B cell (primary cell): ENCODE measurements around the gene SEC14L5. TPM values are rescaled to one million over a fixed set of nuclear protein-coding genes. Genes with fewer than 3 reads are reported as not detected.

Source experiments
- ATAC-seq: fragments of 200-7000 bp; cut with Tn5 transposase; one replicate; pipeline ENCODE4 v1.10.0; 2021; ENCODE audit warnings: low read depth, mild to moderate bottlenecking, moderate number of reproducible peaks, moderate library complexity
- CTCF ChIA-PET: fragments of 350-600 bp; sonication (Branson Sonifier 250); formaldehyde crosslinking; loops from one replicate; lab custom pipeline; 2021; ENCODE audit warnings: antibody characterized with exemption, inconsistent platforms; lab: Charles Lee
- POLR2A ChIA-PET: fragments of 350-600 bp; sonication (Branson Sonifier 250); formaldehyde crosslinking; loops from one replicate; lab custom pipeline; 2021; ENCODE audit warnings: antibody characterized with exemption; lab: Charles Lee
- DNase-seq: peaks from one replicate; pipeline ENCODE4 v3.0.0; 2013
- H2AFZ ChIP-seq: 2 replicates; pipeline ENCODE4 v1.6.1; 2012; ENCODE audit warnings: mild to moderate bottlenecking, low read depth, low read length; ENCODE audit not compliant: insufficient read depth, poor library complexity, severe bottlenecking
- H3K27ac ChIP-seq, 2 donors: 1 replicate in 1 of 2; 2 replicates in 1 of 2; pipeline ENCODE4 v1.5.1; 2012 to 2013; ENCODE audit warnings: low read length in 2 of 2, mild to moderate bottlenecking in 2 of 2, moderate library complexity in 1 of 2
- H3K27me3 ChIP-seq, 4 experiments: fragments of 200-600 bp in 1 of 4; sonication (generic) in 1 of 4; replicated peaks in 1 of 4; 1 replicate in 2 of 4; 2 replicates in 2 of 4; pipeline versions ENCODE4 v1.6.1 to v1.7.0; 2013 to 2016; ENCODE audit warnings: low read length in 3 of 4, mild to moderate bottlenecking in 2 of 4, mixed read lengths in 1 of 4, moderate library complexity in 1 of 4; ENCODE audit not compliant: insufficient read depth in 4 of 4, control insufficient read depth in 3 of 4; ENCODE audit errors: control extremely low read depth in 1 of 4
- H3K36me3 ChIP-seq, 2 experiments: replicated peaks in 1 of 2; 1 replicate in 1 of 2; 2 replicates in 1 of 2; pipeline versions ENCODE4 v1.6.1 to v1.7.1; 2013; ENCODE audit warnings: low read length in 1 of 2; ENCODE audit not compliant: insufficient read depth in 2 of 2, control insufficient read depth in 1 of 2; ENCODE audit errors: control extremely low read depth in 1 of 2, extremely low read depth in 1 of 2
- H3K4me1 ChIP-seq, 2 donors: fragments of 200-600 bp in 1 of 2; sonication (generic) in 1 of 2; 1 replicate in 1 of 2; 2 replicates in 1 of 2; pipeline versions ENCODE4 v1.5.1 to v1.6.1; 2013 to 2017; ENCODE audit warnings: low read length in 2 of 2; ENCODE audit not compliant: control insufficient read depth in 2 of 2, insufficient read depth in 2 of 2
- H3K4me2 ChIP-seq: replicated peaks from 2 replicates; pipeline ENCODE3; 2012; ENCODE audit warnings: mild to moderate bottlenecking, low read depth, low read length; ENCODE audit not compliant: poor library complexity, severe bottlenecking
- H3K4me3 ChIP-seq, 5 experiments: fragments of 200-600 bp in 1 of 5; sonication (generic) in 1 of 5; 1 replicate in 3 of 5; 2 replicates in 2 of 5; pipeline versions ENCODE4 v1.5.1 to v1.7.0; 2011 to 2016; ENCODE audit warnings: low read length in 4 of 5, mild to moderate bottlenecking in 4 of 5, low read depth in 2 of 5, control low read depth in 1 of 5, moderate library complexity in 1 of 5; ENCODE audit not compliant: insufficient read depth in 1 of 5; ENCODE audit errors: control extremely low read depth in 1 of 5, extremely low read depth in 1 of 5
- H3K79me2 ChIP-seq: fragments of 200-600 bp; sonication (generic); one replicate; pipeline ENCODE4 v1.6.0; 2016; ENCODE audit warnings: low read length; ENCODE audit not compliant: control insufficient read depth, insufficient read depth
- H3K9ac ChIP-seq: fragments of 200-600 bp; sonication (generic); 2 replicates; pipeline ENCODE4 v1.6.1; 2017; ENCODE audit warnings: mild to moderate bottlenecking, low read length, moderate library complexity
- H3K9me3 ChIP-seq, 3 donors: one replicate each; pipeline versions ENCODE4 v1.6.1 to v1.7.1; 2013; ENCODE audit warnings: low read length in 2 of 3; ENCODE audit not compliant: control insufficient read depth in 2 of 3, insufficient read depth in 1 of 3; ENCODE audit errors: control extremely low read depth in 1 of 3
- H4K20me1 ChIP-seq: 2 replicates; pipeline ENCODE4 v1.6.0; 2012; ENCODE audit warnings: mild to moderate bottlenecking, low read length; ENCODE audit not compliant: insufficient read depth, control insufficient read depth, poor library complexity, severe bottlenecking
- H3K27ac Mint-ChIP-seq: one replicate; pipeline ENCODE4 v1.8.0; 2021; ENCODE audit warnings: mixed read lengths
- H3K27me3 Mint-ChIP-seq: one replicate; pipeline ENCODE4 v1.8.0; 2021; ENCODE audit warnings: mixed read lengths
- H3K4me1 Mint-ChIP-seq: one replicate; pipeline ENCODE4 v1.8.0; 2021; ENCODE audit warnings: mixed read lengths
- H3K4me3 Mint-ChIP-seq: one replicate; pipeline ENCODE4 v1.8.0; 2021; ENCODE audit warnings: mixed read lengths
- H3K9me3 Mint-ChIP-seq: one replicate; pipeline ENCODE4 v1.8.0; 2022; ENCODE audit warnings: mixed read lengths; ENCODE audit not compliant: insufficient read depth
- EZH2 ChIP-seq: IDR thresholded peaks from 2 replicates; pipeline ENCODE4 v1.6.1; 2012; ENCODE audit warnings: borderline replicate concordance, low read depth, mild to moderate bottlenecking, moderate library complexity, low read length; ENCODE audit not compliant: insufficient read depth, poor library complexity, severe bottlenecking
- WGBS: methylation state at CpG from one replicate; pipeline ENCODE4 v1.1.5; 2013; ENCODE audit warnings: missing lambda C conversion rate; ENCODE audit not compliant: insufficient coverage; 5-methylcytosine and 5-hydroxymethylcytosine counted together
- intact Hi-C: fragments of 100-400 bp; cut with micrococcal nuclease; formaldehyde crosslinking; loops from one replicate; pipeline ENCODE4 v1.10.0; 2022
- polyA plus RNA-seq: library from polyadenylated mRNA; depleted of rRNA; stranded (reverse); fragments of >200 nt; gene quantifications from 2 replicates; pipeline ENCODE4 v1.2.3, GENCODE V29; 2012
- total RNA-seq, 2 donors: library from RNA; stranded (reverse); fragments of 120-200 nt in 1 of 2; gene quantifications; 1 replicate in 1 of 2; 2 replicates in 1 of 2; pipeline versions ENCODE4 v1.2.3 to v1.2.4, GENCODE V29; 2013 to 2022
- TF ChIP-seq, protein P1 (sequence below): fragments of 200-600 bp; IDR thresholded peaks from one replicate; pipeline ENCODE4 v1.8.0; 2022; ENCODE audit warnings: antibody characterized with exemption, mild to moderate bottlenecking

Gene SEC14L5
- total and polyA plus RNA-seq, 2 donors (not counting 1 experiment from before 2014, with no cell fraction given), result not detected

GRCh38 chr16:4990415-4990814, 32.3 kb downstream of the SEC14L5 start:
- Histone ChIP-seq H3K9me3 (peaks cover 0 to 25% (median 0%) of the 10 kb centered on the region in 3 donors), H3K9ac (no peak overlapping the region), H3K27ac (no peak overlapping the region), H3K79me2 (no peaks in the 10 kb centered on the region), H4K20me1 (no peaks in the 10 kb centered on the region), H3K27me3 (peaks cover 0 to 48% (median 17%) of the 10 kb centered on the region in 4 experiments), H3K36me3 (no peaks in the 10 kb centered on the region), H3K4me3 (no peak overlapping the region), H3K4me2 (no peak overlapping the region), H2AFZ (no peak overlapping the region), H3K4me1 (peaks cover 7 to 10% of the 10 kb centered on the region in 2 donors)
- H3K27me3 Mint-ChIP-seq, result peaks cover 41% of the 10 kb centered on the region
- peaks cover 5% of the 10 kb centered on the region for H3K4me1 Mint-ChIP-seq
- DNase-seq (no peak), ATAC-seq (no peak)
- H3K27ac Mint-ChIP-seq, result no peak overlapping the region
- intact Hi-C loops, result no loop called here
- CTCF ChIA-PET, result no interaction called here
- POLR2A ChIA-PET, result no interaction called here
- H3K4me3 Mint-ChIP-seq, result no peak overlapping the region
- 81% methylated on average over 4 of the region's 8 CpGs for WGBS
- H3K9me3 Mint-ChIP-seq, result no peaks in the 10 kb centered on the region
- TF ChIP-seq, protein P1, sequence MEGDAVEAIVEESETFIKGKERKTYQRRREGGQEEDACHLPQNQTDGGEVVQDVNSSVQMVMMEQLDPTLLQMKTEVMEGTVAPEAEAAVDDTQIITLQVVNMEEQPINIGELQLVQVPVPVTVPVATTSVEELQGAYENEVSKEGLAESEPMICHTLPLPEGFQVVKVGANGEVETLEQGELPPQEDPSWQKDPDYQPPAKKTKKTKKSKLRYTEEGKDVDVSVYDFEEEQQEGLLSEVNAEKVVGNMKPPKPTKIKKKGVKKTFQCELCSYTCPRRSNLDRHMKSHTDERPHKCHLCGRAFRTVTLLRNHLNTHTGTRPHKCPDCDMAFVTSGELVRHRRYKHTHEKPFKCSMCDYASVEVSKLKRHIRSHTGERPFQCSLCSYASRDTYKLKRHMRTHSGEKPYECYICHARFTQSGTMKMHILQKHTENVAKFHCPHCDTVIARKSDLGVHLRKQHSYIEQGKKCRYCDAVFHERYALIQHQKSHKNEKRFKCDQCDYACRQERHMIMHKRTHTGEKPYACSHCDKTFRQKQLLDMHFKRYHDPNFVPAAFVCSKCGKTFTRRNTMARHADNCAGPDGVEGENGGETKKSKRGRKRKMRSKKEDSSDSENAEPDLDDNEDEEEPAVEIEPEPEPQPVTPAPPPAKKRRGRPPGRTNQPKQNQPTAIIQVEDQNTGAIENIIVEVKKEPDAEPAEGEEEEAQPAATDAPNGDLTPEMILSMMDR, result no peak
- no peak for TF ChIP-seq EZH2

- H3K27ac Mint-ChIP-seq, result no peak overlapping the region
- DNase-seq, result no peak
- H3K4me3 Mint-ChIP-seq, result no peak overlapping the region
- H3K9me3 ChIP-seq, result peaks cover 0 to 21% (median 0%) of the 10 kb centered on the region in 3 donors
- peaks cover 7 to 10% of the 10 kb centered on the region in 2 donors for H3K4me1 ChIP-seq
- H4K20me1 ChIP-seq, result no peaks in the 10 kb centered on the region
- H3K9me3 Mint-ChIP-seq, result no peaks in the 10 kb centered on the region
- ChIA-PET POLR2A (no interaction called here), CTCF (no interaction called here)
- no peaks in the 10 kb centered on the region for H3K79me2 ChIP-seq
- H3K9ac ChIP-seq, result no peak overlapping the region
- 88% methylated on average over 14 of the region's 14 CpGs for WGBS
- peaks cover 0 to 55% (median 16%) of the 10 kb centered on the region in 4 experiments for H3K27me3 ChIP-seq
- peaks cover 39% of the 10 kb centered on the region for H3K27me3 Mint-ChIP-seq
- no peak overlapping the region for H3K27ac ChIP-seq
- H3K4me3 ChIP-seq, result no peak overlapping the region
- H3K4me2 ChIP-seq, result no peak overlapping the region
- H3K4me1 Mint-ChIP-seq, result peaks cover 5% of the 10 kb centered on the region
- intact Hi-C loops, result no loop called here
- TF ChIP-seq, protein P1, result no peak
- TF ChIP-seq EZH2, result no peak
- no peak for ATAC-seq
- no peak overlapping the region for H2AFZ ChIP-seq
- H3K36me3 ChIP-seq, result no peaks in the 10 kb centered on the region
Observed at GRCh38 chr16:4991754-4992153, 33.6 kb downstream of the SEC14L5 start.
